Hindlimb muscle (tissue), 1 donor: ENCODE data around the gene DNALI1. TPM values are rescaled to one million over a fixed set of nuclear protein-coding genes. Genes with fewer than 3 reads are reported as not detected.

Experiments
- DNase-seq: peaks from one replicate; pipeline ENCODE4 v3.0.0-alpha.2; 2013
- polyA plus RNA-seq: library from polyadenylated mRNA; unstranded; fragments of 120-200 nt; gene quantifications from one replicate; pipeline ENCODE4 v1.2.1, GENCODE V29; 2013; ENCODE audit not compliant: insufficient read length

The DNALI1 gene
- polyA plus RNA-seq, 1 donor, result 9.7 TPM

DNA sequence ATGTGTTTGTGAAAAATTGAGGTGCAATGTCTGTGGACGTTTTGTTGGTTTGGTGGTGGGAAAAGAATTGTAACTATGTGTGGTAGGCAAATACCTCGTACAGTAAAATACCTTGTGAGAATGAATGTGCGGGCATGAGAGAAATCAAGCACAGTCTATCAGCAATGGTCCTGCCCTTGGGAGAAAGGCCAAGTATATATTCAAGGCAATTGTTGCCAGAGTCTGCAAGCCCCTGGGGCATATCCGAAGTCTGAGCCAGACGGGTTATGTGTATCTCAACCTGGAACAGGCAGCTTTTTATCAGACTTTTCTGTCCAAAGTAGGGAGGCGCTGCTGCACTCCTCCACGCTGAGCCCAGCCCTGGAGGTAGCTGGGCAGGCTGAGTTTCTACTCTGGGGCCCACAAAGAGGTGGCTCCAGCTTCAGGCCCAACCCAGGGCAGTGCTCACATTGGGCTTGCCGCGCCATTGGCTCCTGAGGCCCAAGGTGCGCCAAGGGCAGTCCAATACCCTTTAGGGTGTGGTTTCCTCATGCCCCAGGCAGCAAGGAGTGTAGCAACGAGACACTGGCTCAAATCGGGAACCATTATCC is 48.4 kb downstream of the DNALI1 start:
- no peak for DNase-seq

DNA sequence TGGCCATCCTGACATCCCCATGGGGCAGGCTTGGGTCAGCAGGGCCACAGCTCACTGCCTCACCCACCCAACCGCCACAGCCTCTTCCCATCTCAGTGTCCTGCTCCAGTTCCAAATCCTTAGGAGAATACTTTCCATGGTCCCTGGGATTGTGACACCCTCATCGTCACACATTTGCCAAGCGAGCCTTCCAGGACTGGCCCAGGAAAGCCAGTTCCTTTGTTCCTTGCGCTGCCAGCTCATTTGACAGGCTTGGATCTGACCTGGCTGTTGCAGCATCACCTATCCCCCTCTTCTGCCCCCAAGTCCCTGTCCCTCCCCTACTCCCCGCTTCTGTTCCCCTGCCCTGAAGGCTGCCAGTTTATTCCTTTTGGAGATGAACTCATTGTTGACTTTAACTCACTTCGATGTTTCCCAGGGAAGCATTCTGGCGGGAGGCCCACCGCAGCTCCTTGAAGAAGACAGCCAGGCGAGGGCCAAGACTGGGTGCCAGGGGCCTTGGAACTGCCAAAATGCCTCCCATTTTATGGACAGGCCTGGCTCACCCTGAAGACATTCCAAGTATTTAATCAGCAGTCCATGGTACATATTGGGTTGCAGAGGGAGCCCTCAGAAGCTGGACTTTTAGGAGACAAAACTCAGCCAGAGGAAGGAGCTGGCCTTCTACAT is 49.2 kb downstream of the DNALI1 start:
- DNase-seq, result no peak

DNA sequence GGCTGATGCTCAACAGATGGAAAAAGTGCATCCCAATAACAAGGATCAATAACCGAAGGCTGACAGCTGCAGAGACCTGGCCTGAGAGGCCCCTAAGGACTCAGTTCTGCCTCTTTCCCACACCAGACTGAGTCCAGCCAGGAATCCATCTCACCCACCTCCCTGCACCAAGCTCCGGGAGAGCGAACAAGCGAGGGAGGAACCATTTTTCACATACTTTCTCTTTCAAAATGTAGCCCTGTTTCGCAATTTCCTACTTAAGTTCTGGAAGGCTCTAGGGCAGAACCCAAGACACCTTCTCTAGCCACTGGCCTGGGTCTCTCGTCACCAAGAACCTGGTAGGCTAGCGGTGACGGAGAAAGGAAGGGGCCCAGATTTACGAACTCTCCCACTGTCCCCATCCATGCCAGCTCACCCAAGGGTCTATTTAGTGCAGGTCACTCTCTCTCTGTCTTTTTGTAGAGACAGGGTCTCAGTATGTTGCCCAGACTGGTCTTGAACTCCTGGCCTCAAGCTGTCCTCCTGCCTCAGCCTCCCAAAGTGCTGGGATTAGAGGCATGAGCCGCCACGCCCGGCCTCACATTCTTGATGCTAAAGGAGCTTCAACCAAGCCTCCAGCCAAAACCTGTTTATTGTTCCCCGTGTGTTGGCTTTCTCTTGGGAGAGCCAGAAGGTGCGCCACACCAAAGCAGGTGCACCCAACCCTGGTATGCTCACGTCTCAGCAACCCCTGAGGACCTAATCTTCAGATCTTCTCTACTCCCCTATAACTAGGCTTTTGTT is 49.9 kb downstream of the DNALI1 start:
- no peak for DNase-seq

DNA sequence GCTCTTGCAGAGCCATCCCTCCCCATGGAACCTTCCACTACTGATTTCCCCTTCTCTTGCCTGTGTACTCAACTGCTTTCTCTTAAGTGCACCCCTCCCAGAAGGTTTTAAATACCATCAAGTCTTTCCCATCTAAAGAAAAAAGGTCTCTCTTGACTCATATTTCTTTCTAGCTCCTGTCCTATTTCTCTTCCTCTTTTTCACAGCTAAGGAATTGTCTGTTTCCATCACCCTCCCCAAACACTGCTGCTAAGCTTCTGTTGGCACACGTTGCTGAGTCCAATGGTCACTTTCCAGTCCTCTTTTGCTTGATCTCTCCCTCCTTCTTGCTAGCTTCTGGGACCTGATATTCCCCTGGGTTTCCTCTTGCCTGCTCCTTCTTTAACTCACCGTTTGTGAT is 52.3 kb downstream of the DNALI1 start:
- no peak for DNase-seq

DNA sequence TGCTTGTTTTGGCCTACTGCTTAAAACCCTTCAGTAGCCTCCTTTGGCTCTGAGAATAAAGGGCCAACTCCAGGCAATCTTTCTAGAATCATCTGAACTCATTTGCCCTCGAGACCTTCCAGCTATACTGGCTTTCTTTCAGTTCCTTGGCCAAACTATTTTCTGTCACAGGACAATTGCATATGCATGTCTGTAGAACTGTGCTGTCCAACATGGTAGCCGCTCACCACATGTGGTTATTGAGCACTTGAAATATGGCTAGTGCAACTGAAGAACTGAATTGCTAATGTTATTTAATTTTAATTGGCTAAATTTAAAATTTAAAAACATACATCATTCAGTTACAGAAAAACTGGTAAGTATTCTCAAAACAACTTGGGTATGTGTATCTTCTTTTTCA is 53.3 kb downstream of the DNALI1 start:
- DNase-seq, result no peak

DNA sequence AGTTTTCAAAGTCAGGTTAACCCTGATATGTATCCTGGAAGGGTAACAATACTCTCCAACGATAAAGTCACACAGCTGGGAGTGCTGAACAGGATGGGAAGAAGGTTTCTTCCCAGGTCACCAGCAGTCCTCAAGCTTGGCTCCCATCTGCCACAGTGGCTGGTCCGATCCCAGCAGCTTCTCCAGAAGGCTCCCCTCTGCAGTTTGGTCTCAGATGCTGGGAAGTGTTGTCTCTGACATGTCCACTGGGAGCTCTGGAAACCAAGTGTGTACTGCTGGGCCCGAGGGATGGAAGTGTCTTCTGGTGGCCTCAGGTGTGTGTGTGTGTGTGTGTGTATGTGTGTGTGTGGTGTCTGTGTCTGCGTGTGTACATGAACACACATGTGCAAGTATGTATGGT is 55.4 kb downstream of the DNALI1 start:
- DNase-seq, result no peak

DNA sequence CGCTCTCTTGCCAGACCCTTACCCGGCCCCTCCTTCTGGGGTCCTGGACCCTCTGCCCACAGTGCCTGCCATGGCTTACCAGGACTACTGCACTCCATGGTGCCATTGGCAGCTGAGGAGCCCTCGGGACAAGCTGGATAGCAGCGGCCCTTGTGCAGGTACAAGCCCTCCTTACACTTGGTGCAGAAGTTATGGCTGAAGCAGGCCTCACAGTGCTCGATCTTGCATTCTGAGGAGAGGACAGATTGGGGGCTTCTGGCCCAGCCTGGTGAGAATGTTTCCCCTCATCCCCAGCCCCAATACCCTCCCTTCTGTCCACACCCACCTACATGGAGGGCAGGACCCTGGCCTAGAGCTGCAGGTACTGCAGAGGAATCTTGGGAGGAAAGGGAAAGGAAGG is 57.4 kb downstream of the DNALI1 start:
- no peak for DNase-seq

DNA sequence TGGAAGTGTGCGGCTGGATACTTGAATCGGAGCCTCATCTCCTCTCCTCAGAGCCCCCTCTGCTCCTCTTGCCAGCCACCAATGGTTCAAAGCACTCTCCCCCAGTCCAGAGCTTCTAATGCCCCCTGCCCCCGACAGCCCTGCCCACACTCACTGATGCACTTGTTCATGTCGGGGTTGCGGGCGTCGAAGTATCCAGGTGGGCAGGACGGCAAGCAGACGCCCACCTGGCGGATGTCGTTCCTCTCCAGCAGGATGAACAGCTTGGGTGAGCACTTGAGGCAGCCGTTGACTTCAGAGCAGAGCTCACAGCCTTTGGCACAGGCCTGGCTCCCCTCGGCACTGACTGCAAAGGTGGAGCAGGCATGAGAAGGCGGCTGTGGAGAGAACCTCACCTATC is 59.6 kb downstream of the DNALI1 start:
- no peak for DNase-seq

Other genes starting within 250 kb of the DNALI1 start
- gene ZC3H12A, start 82.4 kb upstream of the DNALI1 start, polyA plus RNA-seq, result 0.54 TPM
- gene MEAF6, start 42.2 kb upstream of the DNALI1 start, polyA plus RNA-seq, result 42.2 TPM
- gene SNIP1, start 2.6 kb upstream of the DNALI1 start, polyA plus RNA-seq, result 10.5 TPM
- gene GNL2, start 39.0 kb downstream of the DNALI1 start, polyA plus RNA-seq, result 45.7 TPM
- not detected for gene RSPO1, start 78.0 kb downstream of the DNALI1 start, polyA plus RNA-seq
- 7.1 TPM for gene CDCA8, start 135.6 kb downstream of the DNALI1 start, polyA plus RNA-seq
- not detected for gene EPHA10, start 208.2 kb downstream of the DNALI1 start, polyA plus RNA-seq
- 2.9 TPM for gene MANEAL, start 236.9 kb downstream of the DNALI1 start, polyA plus RNA-seq